IMR-90 (cell line): ENCODE data around the gene ETV6. TPM values are rescaled to one million over a fixed set of nuclear protein-coding genes. Genes with fewer than 3 reads are reported as not detected.
A peak's percentile ranks its signal among the peaks of the same experiment; 100 is the strongest.

ENCODE experiments used
- ATAC-seq: fragments of 200-7000 bp; cut with Tn5 transposase; 2 replicates; pipeline ENCODE4 v1.9.1; 2020; ENCODE audit warnings: low read depth, mild to moderate bottlenecking, moderate library complexity
- BruUV-seq: library from RNA; stranded (reverse); fragments of 400-500 nt; replicated peaks from 2 replicates; lab custom pipeline; 2021; lab: Mats Ljungman, UMichigan
- CTCF ChIA-PET: fragments of 300-600 bp; formaldehyde crosslinking; extraction: SDS; loops from one replicate; lab custom pipeline; 2021; ENCODE audit warnings: antibody characterized with exemption; lab: Yijun Ruan, JAX
- POLR2A ChIA-PET: fragments of 300-600 bp; sonication (Branson Sonifier 250); formaldehyde crosslinking; loops from one replicate; lab custom pipeline; 2022; ENCODE audit warnings: antibody characterized with exemption; ENCODE audit not compliant: unreplicated experiment; lab: Charles Lee
- DNase-seq: peaks from one replicate; pipeline ENCODE4 v3.0.0; 2013
- H2AFZ ChIP-seq: replicated peaks from 2 replicates; pipeline ENCODE3; 2013; ENCODE audit warnings: low read length, mild to moderate bottlenecking; ENCODE audit not compliant: poor library complexity
- H2AK5ac ChIP-seq: 2 replicates; pipeline ENCODE4 v1.6.1; 2013; ENCODE audit warnings: low read depth, low read length, inconsistent platforms
- H2AK9ac ChIP-seq: replicated peaks from 2 replicates; pipeline ENCODE3; 2013; ENCODE audit warnings: mild to moderate bottlenecking, low read depth, low read length, moderate library complexity; ENCODE audit not compliant: poor library complexity
- H2BK120ac ChIP-seq: 2 replicates; pipeline ENCODE4 v1.6.1; 2013; ENCODE audit warnings: low read depth, low read length, inconsistent platforms
- H2BK15ac ChIP-seq: 3 replicates; pipeline ENCODE4 v1.6.1; 2013; ENCODE audit warnings: low read depth, low read length, inconsistent platforms
- H2BK20ac ChIP-seq: 2 replicates; pipeline ENCODE4 v1.6.1; 2013; ENCODE audit warnings: low read depth, mild to moderate bottlenecking, inconsistent platforms, low read length, moderate library complexity
- H2BK5ac ChIP-seq: 2 replicates; pipeline ENCODE4 v1.6.1; 2013; ENCODE audit warnings: mild to moderate bottlenecking, low read depth, low read length, inconsistent platforms; ENCODE audit not compliant: poor library complexity, severe bottlenecking
- H3K14ac ChIP-seq: replicated peaks from 2 replicates; pipeline ENCODE4 v1.6.1; 2013; ENCODE audit warnings: low read depth, low read length, inconsistent platforms
- H3K18ac ChIP-seq: 2 replicates; pipeline ENCODE4 v1.6.1; 2013; ENCODE audit warnings: low read depth, low read length, control low read depth
- H3K23ac ChIP-seq: 2 replicates; pipeline ENCODE4 v1.6.1; 2013; ENCODE audit warnings: low read depth, low read length, inconsistent platforms
- H3K27ac ChIP-seq: 2 replicates; pipeline ENCODE4 v1.5.1; 2013; ENCODE audit warnings: mild to moderate bottlenecking, control low read depth, low read length; ENCODE audit not compliant: insufficient read depth
- H3K27me3 ChIP-seq: 2 replicates; pipeline ENCODE4 v1.6.1; 2013; ENCODE audit warnings: low read length; ENCODE audit not compliant: control insufficient read depth, insufficient read depth
- H3K36me3 ChIP-seq: 2 replicates; pipeline ENCODE4 v1.6.1; 2013; ENCODE audit warnings: low read length, mixed read lengths; ENCODE audit not compliant: control insufficient read depth, insufficient read depth
- H3K4ac ChIP-seq: 2 replicates; pipeline ENCODE4 v1.6.1; 2013; ENCODE audit warnings: low read depth, low read length, inconsistent platforms
- H3K4me1 ChIP-seq: 2 replicates; pipeline ENCODE4 v1.6.1; 2013; ENCODE audit warnings: low read length, mixed read lengths; ENCODE audit not compliant: control insufficient read depth, insufficient read depth
- H3K4me2 ChIP-seq: 2 replicates; pipeline ENCODE4 v1.6.1; 2013; ENCODE audit warnings: low read depth, mild to moderate bottlenecking, control low read depth, low read length, moderate library complexity
- H3K4me3 ChIP-seq: 2 replicates; pipeline ENCODE4 v1.5.1; 2013; ENCODE audit warnings: low read depth, mild to moderate bottlenecking, control low read depth, low read length, moderate library complexity; ENCODE audit not compliant: insufficient read depth
- H3K56ac ChIP-seq: 2 replicates; pipeline ENCODE4 v1.6.1; 2013; ENCODE audit warnings: low read length, inconsistent platforms; ENCODE audit not compliant: insufficient read depth; ENCODE audit errors: extremely low read depth
- H3K79me1 ChIP-seq, 2 experiments: 2 replicates each; pipeline ENCODE4 v1.6.1; 2013; ENCODE audit warnings: low read length in 2 of 2, inconsistent platforms in 1 of 2, low read depth in 1 of 2
- H3K9ac ChIP-seq: 2 replicates; pipeline ENCODE4 v1.6.1; 2013; ENCODE audit warnings: low read depth, low read length, control low read depth
- H3K9me1 ChIP-seq: 2 replicates; pipeline ENCODE4 v1.6.1; 2013; ENCODE audit warnings: low read length, inconsistent platforms; ENCODE audit not compliant: insufficient read depth
- H3K9me3 ChIP-seq: 2 replicates; pipeline ENCODE4 v1.6.1; 2013; ENCODE audit warnings: low read length; ENCODE audit not compliant: control insufficient read depth, insufficient read depth
- H4K20me1 ChIP-seq: 2 replicates; pipeline ENCODE4 v1.6.1; 2013; ENCODE audit warnings: low read length, inconsistent platforms; ENCODE audit not compliant: insufficient read depth
- H4K5ac ChIP-seq: 2 replicates; pipeline ENCODE4 v1.6.1; 2013; ENCODE audit warnings: mild to moderate bottlenecking, low read depth, low read length, control low read depth
- H4K8ac ChIP-seq, 2 experiments: 2 replicates each; pipeline ENCODE4 v1.6.1; 2013; ENCODE audit warnings: low read depth in 2 of 2, low read length in 2 of 2, control low read depth in 1 of 2, inconsistent platforms in 1 of 2
- H4K91ac ChIP-seq: 2 replicates; pipeline ENCODE4 v1.6.1; 2013; ENCODE audit warnings: low read depth, low read length, inconsistent platforms; ENCODE audit not compliant: insufficient read depth
- BHLHE40 ChIP-seq: fragments of 150-350 bp; IDR thresholded peaks from 2 replicates; pipeline ENCODE4 v1.6.1; 2016; ENCODE audit warnings: mild to moderate bottlenecking, low read depth, low read length
- CEBPB ChIP-seq: IDR thresholded peaks from 2 replicates; pipeline ENCODE4 v1.6.1; 2012; ENCODE audit warnings: low read depth, low read length, improper control_type of control experiment
- FOS ChIP-seq: fragments of 150-350 bp; IDR thresholded peaks from 2 replicates; pipeline ENCODE4 v1.6.1; 2016; ENCODE audit warnings: low read depth, low read length
- WGBS, 2 experiments: methylation state at CpG; one replicate each; pipeline versions ENCODE4 v1.1.5 to v1.1.7; 2013; ENCODE audit warnings: missing lambda C conversion rate in 2 of 2; ENCODE audit not compliant: insufficient read length in 1 of 2; ENCODE audit errors: extremely low coverage in 2 of 2; 5-methylcytosine and 5-hydroxymethylcytosine counted together
- dilution Hi-C: fragments of 300-500 bp; cut with HindIII; formaldehyde crosslinking; loops from one replicate; pipeline ENCODE4 v1.14.3; 2018; ENCODE audit warnings: low sequenced_read_pairs; ENCODE audit not compliant: unreplicated experiment
- in situ Hi-C: fragments of 300-500 bp; cut with MboI; formaldehyde crosslinking; loops from 3 replicates; pipeline ENCODE4 v1.14.3; 2019; ENCODE audit warnings: low sequenced_read_pairs, inconsistent platforms, mixed read lengths
- intact Hi-C: fragments of 100-400 bp; cut with micrococcal nuclease; formaldehyde crosslinking; loops from 2 replicates; pipeline ENCODE4 v1.10.0; 2022
- polyA plus RNA-seq, 3 experiments: library from polyadenylated mRNA; depleted of rRNA; stranded (reverse); fragments of >200 nt; gene quantifications; 2 replicates each; pipeline ENCODE4 v1.2.3, GENCODE V29; 2012; ENCODE audit warnings: low replicate concordance in 1 of 3
- total RNA-seq: library from RNA; depleted of rRNA; stranded (reverse); fragments of >200 nt; gene quantifications from 2 replicates; pipeline ENCODE4 v1.2.3, GENCODE V29; 2012
- TF ChIP-seq, protein P1 (sequence below): conservative IDR thresholded peaks from 2 replicates; pipeline ENCODE4 v1.5.1; 2012; ENCODE audit warnings: mild to moderate bottlenecking, low read depth, low read length, improper control_type of control experiment

The ETV6 gene
- total and polyA plus RNA-seq, 2 of the 4 experiments (the other 2 are of a cell fraction), result 8.4 to 9.9 TPM

GRCh38 chr12:11830307-11830801 is 180.9 kb downstream of the ETV6 start:
- Histone ChIP-seq H3K9ac (no peak overlapping the region), H3K9me3 (no peaks in the 10 kb centered on the region), H3K36me3 (peaks cover 6% of the 10 kb centered on the region), H2BK20ac (no peak overlapping the region), H4K5ac (0 out of 2 replicates have a peak overlapping the region, but pooled peaks have one; percentile 35), H3K4me1 (peaks cover 16% of the 10 kb centered on the region), H3K4ac (0 out of 2 replicates have a peak overlapping the region, but pooled peaks have one; percentile 12), H3K23ac (no peak overlapping the region), H2BK15ac (no peak overlapping the region), H3K4me3 (no peak overlapping the region), H3K18ac (peak overlapping the region; percentile 29; the same call in 1 of the 2 replicates), H3K4me2 (no peak overlapping the region), H3K56ac (no peak overlapping the region), H3K79me1 (peaks cover 37 to 38% of the 10 kb centered on the region in 2 experiments), H4K8ac (peak overlapping the region in 1 of 2 experiments; percentile 27; a peak in 1 of 4 replicates), H3K27me3 (no peaks in the 10 kb centered on the region), H4K91ac (no peak overlapping the region), H3K9me1 (peaks cover 17% of the 10 kb centered on the region), H3K27ac (no peak overlapping the region), H2AK9ac (no peak overlapping the region), H2BK120ac (no peak overlapping the region), H2AK5ac (no peak overlapping the region; the same call in 1 of the 2 replicates), H4K20me1 (no peaks in the 10 kb centered on the region), H2AFZ (no peak overlapping the region), H2BK5ac (no peak overlapping the region), H3K14ac (no peak overlapping the region)
- BruUV-seq, result no TSS peak
- in situ Hi-C loops, result no loop called here
- intact Hi-C loops, result no loop called here
- dilution Hi-C loops, result no loop called here
- CTCF ChIA-PET, result no interaction called here
- ATAC-seq (no peak), DNase-seq (no peak)
- TF ChIP-seq CEBPB (no peak), BHLHE40 (no peak), FOS (no peak)
- TF ChIP-seq, protein P1, sequence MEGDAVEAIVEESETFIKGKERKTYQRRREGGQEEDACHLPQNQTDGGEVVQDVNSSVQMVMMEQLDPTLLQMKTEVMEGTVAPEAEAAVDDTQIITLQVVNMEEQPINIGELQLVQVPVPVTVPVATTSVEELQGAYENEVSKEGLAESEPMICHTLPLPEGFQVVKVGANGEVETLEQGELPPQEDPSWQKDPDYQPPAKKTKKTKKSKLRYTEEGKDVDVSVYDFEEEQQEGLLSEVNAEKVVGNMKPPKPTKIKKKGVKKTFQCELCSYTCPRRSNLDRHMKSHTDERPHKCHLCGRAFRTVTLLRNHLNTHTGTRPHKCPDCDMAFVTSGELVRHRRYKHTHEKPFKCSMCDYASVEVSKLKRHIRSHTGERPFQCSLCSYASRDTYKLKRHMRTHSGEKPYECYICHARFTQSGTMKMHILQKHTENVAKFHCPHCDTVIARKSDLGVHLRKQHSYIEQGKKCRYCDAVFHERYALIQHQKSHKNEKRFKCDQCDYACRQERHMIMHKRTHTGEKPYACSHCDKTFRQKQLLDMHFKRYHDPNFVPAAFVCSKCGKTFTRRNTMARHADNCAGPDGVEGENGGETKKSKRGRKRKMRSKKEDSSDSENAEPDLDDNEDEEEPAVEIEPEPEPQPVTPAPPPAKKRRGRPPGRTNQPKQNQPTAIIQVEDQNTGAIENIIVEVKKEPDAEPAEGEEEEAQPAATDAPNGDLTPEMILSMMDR, result no peak
- 100% methylated on average over 2 of the region's 5 CpGs; no CpG with 5 or more reads in 1 of the 2 experiments for WGBS, 2 experiments
- POLR2A ChIA-PET, result no interaction called here
